Esophagus muscularis mucosa (tissue), 4 donors: Measurements from ENCODE around the gene ZC3H10. TPM values are rescaled to one million over a fixed set of nuclear protein-coding genes. Genes with fewer than 3 reads are reported as not detected.

Source experiments
- DNase-seq: peaks from one replicate; pipeline ENCODE4 v3.0.0-alpha.2; 2017; ENCODE audit errors: extremely low spot score
- H3K27ac ChIP-seq, 4 donors: fragments of 200-600 bp; sonication (generic); replicated peaks in 1 of 4; 1 replicate in 3 of 4; 2 replicates in 1 of 4; pipeline ENCODE4 v1.5.1; 2016 to 2019; ENCODE audit warnings: mild to moderate bottlenecking in 1 of 4
- H3K27me3 ChIP-seq, 4 donors: fragments of 200-600 bp; sonication (generic); one replicate each; pipeline versions ENCODE4 v1.5.1 to v1.6.0; 2016 to 2019
- H3K36me3 ChIP-seq, 4 donors: fragments of 200-600 bp; sonication (generic); one replicate each; pipeline ENCODE4 v1.5.1; 2016 to 2019
- H3K4me1 ChIP-seq, 4 donors: fragments of 200-600 bp; sonication (generic); one replicate each; pipeline ENCODE4 v1.5.1; 2016 to 2019
- H3K4me3 ChIP-seq, 4 donors: fragments of 200-600 bp; sonication (generic); 1 replicate in 2 of 4; 2 replicates in 2 of 4; pipeline ENCODE4 v1.5.1; 2016 to 2019; ENCODE audit warnings: mild to moderate bottlenecking in 4 of 4, moderate library complexity in 1 of 4
- H3K9me3 ChIP-seq, 4 donors: fragments of 200-600 bp; sonication (generic); 1 replicate in 3 of 4; 2 replicates in 1 of 4; pipeline ENCODE4 v1.5.1; 2016 to 2019
- CTCF ChIP-seq, 3 experiments: fragments of 200-600 bp in 2 of 3; fragments of 450-650 bp in 1 of 3; sonication (generic) in 2 of 3; IDR thresholded peaks; one replicate each; pipeline ENCODE4 v1.5.1; 2017 to 2019; ENCODE audit warnings: antibody characterized with exemption in 3 of 3, mild to moderate bottlenecking in 2 of 3, moderate library complexity in 1 of 3
- EP300 ChIP-seq: sonication (generic); formaldehyde crosslinking; IDR thresholded peaks from one replicate; pipeline ENCODE4 v1.6.1; 2017; ENCODE audit warnings: antibody characterized with exemption
- POLR2A ChIP-seq: fragments of 450-650 bp; IDR thresholded peaks from one replicate; pipeline ENCODE4 v1.6.1; 2017; ENCODE audit warnings: antibody characterized with exemption, moderate library complexity, mild to moderate bottlenecking, low read depth
- POLR2AphosphoS5 ChIP-seq, 2 donors: sonication (generic); formaldehyde crosslinking; IDR thresholded peaks; one replicate each; pipeline ENCODE4 v1.6.1; 2017; ENCODE audit warnings: antibody characterized with exemption in 2 of 2
- WGBS: methylation state at CpG from one replicate; pipeline ENCODE4 v1.1.5; 2018; 5-methylcytosine and 5-hydroxymethylcytosine counted together
- intact Hi-C: fragments of 100-400 bp; cut with DNase I; formaldehyde crosslinking; loops from one replicate; pipeline ENCODE4 v1.15.1; 2023
- total RNA-seq, 4 donors: library from RNA; depleted of rRNA; stranded (reverse); fragments of >200 nt; gene quantifications; one replicate each; pipeline versions ENCODE4 v1.1.0 to v1.2.1, GENCODE V29; 2016

ZC3H10 gene
- total RNA-seq, 4 donors from 2014 or later: 5.0 to 7.9 (median 6.6) TPM

DNA sequence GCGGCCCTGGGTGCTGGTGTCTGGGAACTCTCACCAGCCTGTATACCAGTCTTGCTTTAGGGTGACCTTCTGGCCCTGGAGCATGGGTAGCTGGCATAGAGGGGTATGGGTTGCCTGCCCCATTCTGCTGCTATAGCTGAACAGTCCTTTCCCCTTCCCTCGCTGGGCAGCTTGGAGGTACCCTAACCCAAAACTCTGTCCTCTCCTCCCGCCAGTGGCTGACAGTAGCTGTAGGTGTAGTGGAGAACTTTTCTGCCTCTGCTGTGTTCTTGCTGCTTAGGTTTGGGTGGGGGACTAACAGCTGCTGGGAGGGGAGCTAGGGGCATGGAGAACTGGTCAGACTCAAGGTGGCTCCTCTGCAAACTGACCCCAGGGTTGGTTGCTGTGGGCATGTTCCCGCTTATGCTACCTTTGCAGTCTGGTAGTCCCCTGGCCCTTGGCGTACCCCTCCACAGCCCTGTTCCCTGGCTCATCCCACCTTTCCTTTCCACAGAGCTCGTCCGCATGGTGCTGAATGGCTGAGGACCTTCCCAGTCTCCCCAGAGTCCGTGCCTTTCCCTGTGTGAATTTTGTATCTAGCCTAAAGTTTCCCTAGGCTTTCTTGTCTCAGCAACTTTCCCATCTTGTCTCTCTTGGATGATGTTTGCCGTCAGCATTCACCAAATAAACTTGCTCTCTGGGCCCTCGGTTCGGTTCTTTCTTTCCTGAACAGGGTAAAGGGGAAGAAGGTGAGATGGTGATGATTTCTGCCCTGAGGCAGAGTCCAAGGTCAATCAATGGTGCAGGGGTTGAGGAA lies 43.0 kb downstream of the ZC3H10 start:
- no peaks in the 10 kb centered on the region for H3K9me3 ChIP-seq
- H3K27me3 ChIP-seq: no peaks in the 10 kb centered on the region
- H3K4me3 ChIP-seq: peak overlapping the region; percentile 66 to 98 (median 86)
- peaks cover 40 to 69% (median 67%) of the 10 kb centered on the region in 4 donors for H3K36me3 ChIP-seq
- H3K4me1 ChIP-seq: peaks cover 35 to 74% (median 72%) of the 10 kb centered on the region in 4 donors
- WGBS: 41% methylated on average over 10 of the region's 11 CpGs
- DNase-seq: no peak
- TF ChIP-seq CTCF (IDR thresholded peaks at IDR 0.05): no peak
- TF ChIP-seq EP300: no peak
- no peak for TF ChIP-seq POLR2A
- no peak for TF ChIP-seq POLR2AphosphoS5 (IDR thresholded peaks at IDR 0.05)
- intact Hi-C loops: no loop called here
- H3K27ac ChIP-seq: peak overlapping the region; percentile 93 to 98 (median 96)

- intact Hi-C loops: no loop called here
- peaks cover 47 to 76% (median 74%) of the 10 kb centered on the region in 4 donors for H3K36me3 ChIP-seq
These were observed 43.8 kb downstream of the ZC3H10 start for GRCh38 chr12:56161690-56162351.

GRCh38 chr12:56162468-56163290 lies 44.6 kb downstream of the ZC3H10 start:
- H3K4me1 ChIP-seq: peaks cover 25 to 59% (median 57%) of the 10 kb centered on the region in 4 donors
- H3K36me3 ChIP-seq: peaks cover 55 to 84% (median 83%) of the 10 kb centered on the region in 4 donors
- H3K9me3 ChIP-seq: no peaks in the 10 kb centered on the region
- no peaks in the 10 kb centered on the region for H3K27me3 ChIP-seq
- DNase-seq: no peak
- peak overlapping the region in 3 of 4 donors; percentile 66 to 94 (median 77) for H3K4me3 ChIP-seq
- TF ChIP-seq POLR2AphosphoS5 (IDR thresholded peaks at IDR 0.05) (peak; percentile 20 to 40), CTCF (IDR thresholded peaks at IDR 0.05) (no peak)
- intact Hi-C loops: no loop called here
- H3K27ac ChIP-seq: peak overlapping the region; percentile 93 to 98 (median 96)
- WGBS: 34% methylated on average over 11 of the region's 11 CpGs

More at GRCh38 chr12:56161690-56162351, 43.8 kb downstream of the ZC3H10 start:
- peak overlapping the region; percentile 66 to 98 (median 86) for H3K4me3 ChIP-seq
- WGBS: 60% methylated on average over 10 of the region's 10 CpGs
- H3K4me1 ChIP-seq: peaks cover 31 to 68% (median 66%) of the 10 kb centered on the region in 4 donors
- H3K27ac ChIP-seq: peak overlapping the region; percentile 93 to 98 (median 96)
- H3K27me3 ChIP-seq: no peaks in the 10 kb centered on the region
- no peak for DNase-seq
- H3K9me3 ChIP-seq: no peaks in the 10 kb centered on the region
- TF ChIP-seq POLR2AphosphoS5 (IDR thresholded peaks at IDR 0.05): peak; percentile 65 to 66
- TF ChIP-seq CTCF (IDR thresholded peaks at IDR 0.05): no peak
- no peak for TF ChIP-seq POLR2A

GRCh38 chr12:56163533-56164344 lies 45.7 kb downstream of the ZC3H10 start:
- 50% methylated on average over 11 of the region's 11 CpGs for WGBS
- DNase-seq: no peak
- TF ChIP-seq EP300 (no peak), POLR2AphosphoS5 (IDR thresholded peaks at IDR 0.05) (peak in 1 of 2 donors; percentile 11)
- Histone ChIP-seq H3K36me3 (peaks cover 60 to 95% (median 94%) of the 10 kb centered on the region in 4 donors), H3K4me1 (peaks cover 25 to 59% (median 57%) of the 10 kb centered on the region in 4 donors), H3K27me3 (no peaks in the 10 kb centered on the region), H3K27ac (peak overlapping the region; percentile 93 to 98 (median 96)), H3K4me3 (peak overlapping the region in 1 of 4 donors; percentile 0), H3K9me3 (no peaks in the 10 kb centered on the region)
- intact Hi-C loops: loop anchor here (2.0 kb wide), 1 partner anchor 21 kb away; no protein-coding TSS in a partner anchor
